Gastrocnemius medialis (tissue), 4 donors: ENCODE results near the gene ALG2.

ENCODE experiments used
- CTCF ChIP-seq, 5 experiments: fragments of 450-650 bp in 3 of 5; fragments of 200-600 bp in 2 of 5; sonication (generic) in 2 of 5; IDR thresholded peaks in 4 of 5; conservative IDR thresholded peaks in 1 of 5; 1 replicate in 4 of 5; 2 replicates in 1 of 5; pipeline ENCODE4 v1.5.1; 2016 to 2019; ENCODE audit warnings: antibody characterized with exemption in 5 of 5, mild to moderate bottlenecking in 3 of 5, moderate library complexity in 3 of 5
- POLR2A ChIP-seq, 2 donors: fragments of 450-650 bp; IDR thresholded peaks; one replicate each; pipeline ENCODE4 v1.6.1; 2017; ENCODE audit warnings: antibody characterized with exemption in 2 of 2, mild to moderate bottlenecking in 2 of 2, moderate library complexity in 2 of 2

GRCh38 chr9:99197124-99197630 is 24.6 kb downstream of the ALG2 start:
- no peak for TF ChIP-seq CTCF (IDR thresholded peaks at IDR 0.05 in 4 of 5, conservative IDR thresholded peaks at IDR 0.05 in 1 of 5)
- no peak for TF ChIP-seq POLR2A (IDR thresholded peaks at IDR 0.05)
